AG04449 (cell line): ENCODE results near the gene CADM1.

Experiments
- CTCF ChIA-PET: fragments of 350-600 bp; formaldehyde crosslinking; extraction: SDS; loops from one replicate; lab custom pipeline; 2021; ENCODE audit warnings: antibody characterized with exemption; lab: Yijun Ruan, JAX
- POLR2A ChIA-PET: fragments of 400-600, 350-600 bp; formaldehyde crosslinking; extraction: SDS; loops from one replicate; lab custom pipeline; 2020; ENCODE audit warnings: antibody characterized with exemption, inconsistent platforms; lab: Yijun Ruan, JAX
- DNase-seq: peaks from one replicate; pipeline ENCODE4 v3.0.0-alpha.2; 2010; ENCODE audit warnings: low read depth, low spot score
- H3K4me3 ChIP-seq: 2 replicates; pipeline ENCODE4 v1.5.1; 2011; ENCODE audit warnings: low read depth, mild to moderate bottlenecking, control low read depth, low read length
- CTCF ChIP-seq: IDR thresholded peaks from one replicate; pipeline ENCODE4 v1.5.1; 2011; ENCODE audit warnings: mild to moderate bottlenecking, moderate library complexity, low read length, control low read depth, inconsistent platforms; ENCODE audit not compliant: insufficient read depth; ENCODE audit errors: missing control alignments

Gene CADM1

GRCh38 chr11:115257270-115257669, 246.9 kb downstream of the CADM1 start:
- CTCF ChIA-PET, result interaction anchor here (1.4 kb wide), 1 partner anchor 19 kb away, joined by 3 read pairs; no protein-coding TSS in a partner anchor
- no peak for TF ChIP-seq CTCF
- no peak overlapping the region for H3K4me3 ChIP-seq
- POLR2A ChIA-PET, result no interaction called here
- no peak for DNase-seq

GRCh38 chr11:115256397-115257197, 247.6 kb downstream of the CADM1 start:
- ChIA-PET POLR2A (no interaction called here), CTCF (no interaction called here)
- TF ChIP-seq CTCF, result no peak
- no peak overlapping the region for H3K4me3 ChIP-seq
- no peak for DNase-seq

GRCh38 chr11:115255006-115255762, 249.0 kb downstream of the CADM1 start:
- ChIA-PET CTCF (interaction anchor here (0.7 kb wide), 1 partner anchor 86 kb away, joined by 3 read pairs; no protein-coding TSS in a partner anchor), POLR2A (no interaction called here)
- DNase-seq, result no peak
- no peak for TF ChIP-seq CTCF
- H3K4me3 ChIP-seq, result no peak overlapping the region

- DNase-seq, result no peak
- no peak for TF ChIP-seq CTCF
- ChIA-PET CTCF (interaction anchor here (0.8 to 1.2 kb wide), 2 partner anchors 8 to 16 kb away, joined by 3 read pairs; no protein-coding TSS in a partner anchor), POLR2A (no interaction called here)
- H3K4me3 ChIP-seq, result no peak overlapping the region
These were observed 253.1 kb downstream of the CADM1 start for GRCh38 chr11:115251126-115251525.

- DNase-seq, result no peak
- no peak for TF ChIP-seq CTCF
- ChIA-PET POLR2A (no interaction called here), CTCF (interaction anchor here (1.0 kb wide), 1 partner anchor 50 kb away, joined by 3 read pairs; no protein-coding TSS in a partner anchor)
- no peak overlapping the region for H3K4me3 ChIP-seq
These were observed 255.1 kb downstream of the CADM1 start for GRCh38 chr11:115249061-115249578.

- POLR2A ChIA-PET, result no interaction called here
- CTCF ChIA-PET, result no interaction called here
- TF ChIP-seq CTCF, result no peak
- no peak for DNase-seq
- no peak overlapping the region for H3K4me3 ChIP-seq
These were observed 256.3 kb downstream of the CADM1 start for GRCh38 chr11:115247953-115248352.
